ENCODE measurements around the gene PPP2R3B. TPM values are rescaled to one million over a fixed set of nuclear protein-coding genes. Genes with fewer than 3 reads are reported as not detected.

The PPP2R3B gene
- total and polyA plus RNA-seq, 2 of the 4 experiments (the other 2 are of a cell fraction) = 13.2 to 13.3 TPM

GRCh38 chrX:300334-300733, 86.4 kb downstream of the PPP2R3B start:
- WGBS, 2 experiments (ENCODE audit: extremely low coverage in 2 of 2, insufficient read length in 1 of 2) = 98% methylated on average over 4 of the region's 8 CpGs; no CpG with 5 or more reads in 1 of the 2 experiments
- ChIA-PET POLR2A (ENCODE audit: unreplicated experiment) (no interaction called here), CTCF (no interaction called here)
- no peak overlapping the region for H3K18ac ChIP-seq (ENCODE audit: low read depth, low read length)
- H3K4me1 ChIP-seq (ENCODE audit: control insufficient read depth, insufficient read depth, low read length) = no peaks in the 10 kb centered on the region
- H2AFZ ChIP-seq (replicated peaks; ENCODE audit: low read length, poor library complexity) = no peak overlapping the region
- TF ChIP-seq CHD1 (IDR thresholded peaks at IDR 0.05; ENCODE audit: low read depth, low read length) = no peak
- no peak for TF ChIP-seq RCOR1 (IDR thresholded peaks at IDR 0.05; ENCODE audit: insufficient replicate concordance, low read length)
- TF ChIP-seq FOS (IDR thresholded peaks at IDR 0.05; ENCODE audit: low read depth, low read length) = no peak
- TF ChIP-seq BHLHE40 (IDR thresholded peaks at IDR 0.05; ENCODE audit: low read depth, low read length) = no peak
- TF ChIP-seq MXI1 (IDR thresholded peaks at IDR 0.05; ENCODE audit: borderline replicate concordance, low read depth, low read length) = no peak
- TF ChIP-seq ELK1 (IDR thresholded peaks at IDR 0.05; ENCODE audit: borderline replicate concordance, low read depth, low read length) = no peak
- no peak for TF ChIP-seq CEBPB (IDR thresholded peaks at IDR 0.05; ENCODE audit: low read depth, low read length)
- H4K20me1 ChIP-seq (ENCODE audit: insufficient read depth, low read length) = no peaks in the 10 kb centered on the region
- no peaks in the 10 kb centered on the region for H3K27me3 ChIP-seq (ENCODE audit: control insufficient read depth, insufficient read depth, low read length)
- no peak overlapping the region for H3K9ac ChIP-seq (ENCODE audit: low read depth, low read length)
- H3K23ac ChIP-seq (ENCODE audit: low read depth, low read length) = no peak overlapping the region
- H3K27ac ChIP-seq (ENCODE audit: insufficient read depth, low read length) = no peak overlapping the region
- no peak overlapping the region for H2BK120ac ChIP-seq (ENCODE audit: low read depth, low read length)
- H4K91ac ChIP-seq (ENCODE audit: insufficient read depth, low read depth, low read length) = no peak overlapping the region
- ATAC-seq (ENCODE audit: low read depth) = no peak
- no peak overlapping the region for H4K8ac ChIP-seq (ENCODE audit: low read depth in 2 of 2, low read length in 2 of 2)
- H2BK5ac ChIP-seq (ENCODE audit: low read depth, low read length, poor library complexity, severe bottlenecking) = no peak overlapping the region
- peaks cover 51% of the 10 kb centered on the region for H3K36me3 ChIP-seq (ENCODE audit: control insufficient read depth, insufficient read depth, low read length)
- no peak overlapping the region for H3K14ac ChIP-seq (replicated peaks; ENCODE audit: low read depth, low read length)
- H3K9me3 ChIP-seq (ENCODE audit: control insufficient read depth, insufficient read depth, low read length) = peaks cover 3% of the 10 kb centered on the region; the same call in 1 of the 2 replicates
- in situ Hi-C loops (cut with MboI; ENCODE audit: low sequenced_read_pairs) (no loop called here), dilution Hi-C loops (cut with HindIII; ENCODE audit: low sequenced_read_pairs, unreplicated experiment) (no loop called here), intact Hi-C loops (cut with micrococcal nuclease) (no loop called here)
- no peak for DNase-seq
- no peak overlapping the region for H3K56ac ChIP-seq (ENCODE audit: extremely low read depth, insufficient read depth, low read length)
- H3K4me3 ChIP-seq (ENCODE audit: insufficient read depth, low read depth, low read length) = no peak overlapping the region
- no peak overlapping the region for H3K4ac ChIP-seq (ENCODE audit: low read depth, low read length)
- H2AK5ac ChIP-seq (ENCODE audit: low read depth, low read length) = no peak overlapping the region
- no peak overlapping the region for H3K4me2 ChIP-seq (ENCODE audit: low read depth, low read length)
- no TSS peak for BruUV-seq (replicated peaks)
- H2BK20ac ChIP-seq (ENCODE audit: low read depth, low read length) = no peak overlapping the region
- H3K79me1 ChIP-seq (ENCODE audit: low read depth in 1 of 2, low read length in 2 of 2) = 0 out of 4 replicates have a peak, but pooled peaks cover 0 to 3% of the 10 kb centered on the region in 2 experiments
- no peak overlapping the region for H2BK15ac ChIP-seq (ENCODE audit: low read depth, low read length)
- no peak overlapping the region for H2AK9ac ChIP-seq (replicated peaks; ENCODE audit: low read depth, low read length, poor library complexity)
- H4K5ac ChIP-seq (ENCODE audit: low read depth, low read length) = no peak overlapping the region
- no peaks in the 10 kb centered on the region for H3K9me1 ChIP-seq (ENCODE audit: insufficient read depth, low read length)
